Mesothelial cell of epicardium (in vitro differentiated cells): ENCODE data around the gene SLC5A1. TPM values are rescaled to one million over a fixed set of nuclear protein-coding genes. Genes with fewer than 3 reads are reported as not detected.

Experiments used
- DNase-seq, 2 experiments: peaks; one replicate each; pipeline ENCODE4 v3.0.0; 2021; ENCODE audit warnings: low spot score in 2 of 2; ENCODE audit not compliant: unreplicated experiment in 2 of 2
- H3K27ac Mint-ChIP-seq: 2 replicates; pipeline ENCODE4 v1.8.0; 2021; ENCODE audit warnings: mixed read lengths
- H3K27me3 Mint-ChIP-seq: 2 replicates; pipeline ENCODE4 v1.8.0; 2021; ENCODE audit warnings: low read depth, mixed read lengths
- H3K36me3 Mint-ChIP-seq: 2 replicates; pipeline ENCODE4 v1.8.0; 2021; ENCODE audit warnings: mixed read lengths
- H3K4me1 Mint-ChIP-seq: 2 replicates; pipeline ENCODE4 v1.8.0; 2021; ENCODE audit warnings: mixed read lengths
- H3K4me3 Mint-ChIP-seq: 2 replicates; pipeline ENCODE4 v1.8.0; 2021; ENCODE audit warnings: mild to moderate bottlenecking, moderate library complexity, mixed read lengths
- H3K9me3 Mint-ChIP-seq: 2 replicates; pipeline ENCODE4 v1.8.0; 2021; ENCODE audit warnings: mixed read lengths
- total RNA-seq: library from RNA; stranded (reverse); gene quantifications from 3 replicates; pipeline ENCODE4 v1.2.1, GENCODE V29; 2021
- TF ChIP-seq, protein P1 (sequence below): fragments of 200-600 bp; sonication (generic); IDR thresholded peaks from one replicate; pipeline ENCODE4 v1.5.0; 2021; ENCODE audit warnings: antibody characterized with exemption; ENCODE audit not compliant: unreplicated experiment

The SLC5A1 gene
- total RNA-seq, 1 donor from 2014 or later = not detected

GRCh38 chr22:32050678-32051515 lies 7.8 kb downstream of the SLC5A1 start:
- Mint-ChIP-seq H3K4me1 (peaks cover 6% of the 10 kb centered on the region), H3K27ac (no peak overlapping the region), H3K27me3 (peaks cover 8% of the 10 kb centered on the region), H3K4me3 (no peak overlapping the region), H3K9me3 (no peaks in the 10 kb centered on the region), H3K36me3 (no peaks in the 10 kb centered on the region)
- no peak for DNase-seq
- TF ChIP-seq, protein P1, sequence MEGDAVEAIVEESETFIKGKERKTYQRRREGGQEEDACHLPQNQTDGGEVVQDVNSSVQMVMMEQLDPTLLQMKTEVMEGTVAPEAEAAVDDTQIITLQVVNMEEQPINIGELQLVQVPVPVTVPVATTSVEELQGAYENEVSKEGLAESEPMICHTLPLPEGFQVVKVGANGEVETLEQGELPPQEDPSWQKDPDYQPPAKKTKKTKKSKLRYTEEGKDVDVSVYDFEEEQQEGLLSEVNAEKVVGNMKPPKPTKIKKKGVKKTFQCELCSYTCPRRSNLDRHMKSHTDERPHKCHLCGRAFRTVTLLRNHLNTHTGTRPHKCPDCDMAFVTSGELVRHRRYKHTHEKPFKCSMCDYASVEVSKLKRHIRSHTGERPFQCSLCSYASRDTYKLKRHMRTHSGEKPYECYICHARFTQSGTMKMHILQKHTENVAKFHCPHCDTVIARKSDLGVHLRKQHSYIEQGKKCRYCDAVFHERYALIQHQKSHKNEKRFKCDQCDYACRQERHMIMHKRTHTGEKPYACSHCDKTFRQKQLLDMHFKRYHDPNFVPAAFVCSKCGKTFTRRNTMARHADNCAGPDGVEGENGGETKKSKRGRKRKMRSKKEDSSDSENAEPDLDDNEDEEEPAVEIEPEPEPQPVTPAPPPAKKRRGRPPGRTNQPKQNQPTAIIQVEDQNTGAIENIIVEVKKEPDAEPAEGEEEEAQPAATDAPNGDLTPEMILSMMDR = no peak

DNA sequence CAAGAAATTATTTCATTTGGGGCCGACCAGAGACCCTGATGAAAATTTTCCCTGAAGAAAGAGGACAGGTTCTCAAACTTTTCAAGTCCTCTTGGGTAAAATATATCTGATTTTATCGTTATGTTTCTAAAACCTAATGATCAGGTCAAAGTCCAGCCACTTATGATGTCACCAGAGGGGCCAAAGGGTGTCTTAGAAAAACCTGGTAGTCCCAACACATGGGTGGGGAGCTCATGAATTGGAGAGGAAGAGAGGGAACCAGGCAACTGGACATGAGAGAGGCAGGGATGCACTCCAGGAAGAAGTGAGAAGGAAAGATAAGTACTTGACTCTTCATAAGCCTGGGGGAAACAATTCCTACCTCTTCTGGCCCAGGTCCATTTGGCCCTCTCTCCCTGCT lies 9.2 kb downstream of the SLC5A1 start:
- Mint-ChIP-seq H3K27ac (no peak overlapping the region), H3K4me1 (peaks cover 6% of the 10 kb centered on the region), H3K27me3 (peaks cover 4% of the 10 kb centered on the region), H3K4me3 (no peak overlapping the region), H3K9me3 (no peaks in the 10 kb centered on the region), H3K36me3 (no peaks in the 10 kb centered on the region)
- DNase-seq = no peak
- TF ChIP-seq, protein P1 = no peak

DNA sequence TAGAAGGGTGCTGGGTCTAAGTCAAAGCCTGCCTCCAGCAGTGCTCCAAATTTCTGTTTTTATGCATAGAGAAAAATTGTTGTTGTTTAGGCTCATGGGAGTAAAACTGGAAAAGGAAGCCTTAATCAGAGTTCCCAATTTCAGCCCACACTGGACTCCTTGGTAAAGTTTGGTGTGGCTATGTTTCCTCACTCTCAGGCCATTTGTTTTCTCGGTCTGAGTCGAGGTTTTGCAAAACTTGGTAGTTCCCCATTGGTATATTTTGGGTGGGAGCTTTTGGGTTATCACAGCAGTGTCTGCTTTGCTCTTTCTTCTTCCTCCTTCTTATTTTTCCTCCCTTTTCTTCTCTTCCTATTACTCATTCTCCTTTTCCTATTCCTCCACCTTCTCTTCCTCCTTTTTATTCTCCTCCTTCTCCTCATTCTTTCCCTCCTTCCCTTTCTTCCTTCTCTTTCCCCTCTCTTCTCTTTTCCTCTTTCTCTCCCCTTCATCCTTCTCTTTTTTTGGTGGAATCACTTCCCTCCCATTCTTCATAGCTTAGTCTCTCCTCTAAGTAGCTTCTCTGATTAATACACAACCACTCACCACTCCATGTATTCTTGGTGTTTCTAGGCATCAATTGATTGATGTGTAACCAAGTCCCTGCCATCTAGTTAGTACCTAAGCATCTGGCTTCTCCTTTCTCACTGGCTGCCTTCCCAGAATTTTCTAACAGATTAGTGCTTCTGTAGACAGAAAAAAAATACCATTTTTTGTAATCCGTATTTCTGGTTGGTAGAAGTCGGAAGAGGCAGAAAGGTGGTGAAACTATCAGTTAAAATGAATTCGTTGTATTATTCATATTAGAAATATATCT lies 10.1 kb downstream of the SLC5A1 start:
- H3K4me1 Mint-ChIP-seq = peaks cover 6% of the 10 kb centered on the region

GRCh38 chr22:32055069-32055468 lies 12.0 kb downstream of the SLC5A1 start:
- TF ChIP-seq, protein P1 = no peak
- DNase-seq = no peak
- H3K4me3 Mint-ChIP-seq = no peak overlapping the region
- H3K4me1 Mint-ChIP-seq = peaks cover 8% of the 10 kb centered on the region
- H3K27me3 Mint-ChIP-seq = peaks cover 6% of the 10 kb centered on the region
- no peaks in the 10 kb centered on the region for H3K36me3 Mint-ChIP-seq
- H3K27ac Mint-ChIP-seq = no peak overlapping the region
- no peaks in the 10 kb centered on the region for H3K9me3 Mint-ChIP-seq

More for the DNA sequence above, 10.1 kb downstream of the SLC5A1 start:
- no peak overlapping the region for H3K4me3 Mint-ChIP-seq
- no peak overlapping the region for H3K27ac Mint-ChIP-seq
- peaks cover 4% of the 10 kb centered on the region for H3K27me3 Mint-ChIP-seq
- no peaks in the 10 kb centered on the region for H3K9me3 Mint-ChIP-seq
- no peak for DNase-seq
- TF ChIP-seq, protein P1 = no peak
- H3K36me3 Mint-ChIP-seq = no peaks in the 10 kb centered on the region

GRCh38 chr22:32058656-32059260 lies 15.7 kb downstream of the SLC5A1 start:
- Mint-ChIP-seq H3K9me3 (no peaks in the 10 kb centered on the region), H3K27ac (no peak overlapping the region), H3K27me3 (peaks cover 23% of the 10 kb centered on the region), H3K36me3 (no peaks in the 10 kb centered on the region), H3K4me1 (peaks cover 2% of the 10 kb centered on the region), H3K4me3 (no peak overlapping the region)
- TF ChIP-seq, protein P1 = no peak
- no peak for DNase-seq
